Prostate gland (tissue), 2 donors: ENCODE data around the gene ARL2BP. TPM values are rescaled to one million over a fixed set of nuclear protein-coding genes. Genes with fewer than 3 reads are reported as not detected.
A peak's percentile ranks its signal among the peaks of the same experiment; 100 is the strongest.

Experiments used
- DNase-seq: peaks from one replicate; pipeline ENCODE4 v3.0.0-alpha.2; 2019; ENCODE audit warnings: low spot score
- H3K27ac ChIP-seq, 2 donors: fragments of 200-600 bp; sonication (generic); 2 replicates each; pipeline ENCODE4 v1.5.1; 2017 to 2019
- H3K27me3 ChIP-seq: fragments of 200-600 bp; sonication (generic); replicated peaks from 2 replicates; pipeline ENCODE4 v1.5.1; 2019; ENCODE audit not compliant: insufficient read depth
- H3K36me3 ChIP-seq, 2 donors: fragments of 200-600 bp; sonication (generic); 1 replicate in 1 of 2; 2 replicates in 1 of 2; pipeline versions ENCODE4 v1.5.1 to v1.8.1; 2017 to 2019
- H3K4me1 ChIP-seq: fragments of 200-600 bp; sonication (generic); replicated peaks from 2 replicates; pipeline ENCODE4 v1.5.1; 2019
- H3K4me3 ChIP-seq, 2 donors: fragments of 200-600 bp; sonication (generic); 2 replicates each; pipeline ENCODE4 v1.5.1; 2017 to 2019
- H3K9me3 ChIP-seq: fragments of 200-600 bp; sonication (generic); 2 replicates; pipeline ENCODE4 v1.5.1; 2017
- POLR2A ChIP-seq: fragments of 450-650 bp; IDR thresholded peaks from one replicate; pipeline ENCODE4 v1.6.1; 2016; ENCODE audit warnings: antibody characterized with exemption, mild to moderate bottlenecking
- POLR2AphosphoS5 ChIP-seq: sonication (generic); formaldehyde crosslinking; IDR thresholded peaks from one replicate; pipeline ENCODE4 v1.6.1; 2017; ENCODE audit warnings: antibody characterized with exemption
- WGBS: methylation state at CpG from one replicate; pipeline ENCODE4 v1.1.5; 2018; 5-methylcytosine and 5-hydroxymethylcytosine counted together
- intact Hi-C: fragments of 100-400 bp; cut with DNase I; formaldehyde crosslinking; loops from one replicate; pipeline ENCODE4 v1.14.2; 2022
- total RNA-seq, 2 donors: library from RNA; depleted of rRNA; stranded (reverse); fragments of >200 nt; gene quantifications; one replicate each; pipeline ENCODE4 v1.1.0, GENCODE V29; 2016
- TF ChIP-seq, protein P1 (sequence below), 4 experiments: fragments of 200-600 bp in 2 of 4; fragments of 450-650 bp in 2 of 4; sonication (generic) in 2 of 4; IDR thresholded peaks; 1 replicate in 3 of 4; 2 replicates in 1 of 4; pipeline ENCODE4 v1.5.1; 2016 to 2019; ENCODE audit warnings: antibody characterized with exemption in 4 of 4, mild to moderate bottlenecking in 2 of 4, moderate library complexity in 2 of 4

Gene ARL2BP
- total RNA-seq, 2 donors from 2014 or later: 62.3 to 81.4 TPM

DNA sequence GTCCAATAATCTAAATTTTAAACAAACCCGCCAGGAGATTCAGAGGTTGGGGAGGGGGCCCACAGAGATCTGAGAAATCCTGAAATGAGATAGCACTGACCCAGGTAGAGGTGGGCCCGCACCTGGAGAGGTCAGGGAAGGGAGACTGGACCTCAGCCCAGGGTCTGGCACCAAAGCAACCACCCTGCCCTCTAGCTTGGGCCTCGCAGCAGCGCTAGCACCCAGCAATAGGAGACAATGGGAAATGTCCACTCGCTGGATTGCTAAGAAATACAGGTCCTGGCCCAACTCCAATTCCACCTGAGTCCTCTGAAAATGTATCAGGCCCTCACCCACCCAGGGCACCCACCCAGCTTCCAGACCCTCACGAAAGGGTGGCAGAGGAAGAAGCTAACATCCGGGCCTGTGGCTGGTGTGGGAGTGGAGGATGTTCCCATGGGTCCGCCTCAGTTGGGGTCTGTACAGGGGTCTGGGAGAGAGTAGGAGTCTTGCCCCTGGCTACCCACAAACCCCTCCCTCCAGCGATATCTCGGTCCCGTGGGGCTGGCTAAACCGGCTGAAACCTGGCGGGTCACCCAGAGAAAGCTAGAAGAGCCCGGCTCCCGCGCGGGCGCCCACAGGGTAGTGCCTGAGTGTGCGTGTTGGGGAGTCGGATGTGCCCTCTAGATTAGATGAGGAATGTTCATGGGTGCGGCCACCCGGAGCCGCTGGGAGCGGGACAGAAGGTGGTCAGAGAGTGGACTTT lies 38.3 kb downstream of the ARL2BP start:
- no peak for DNase-seq
- intact Hi-C loops: loop anchor here (5.0 kb wide), 1 partner anchor 36 kb away; the partner anchor contains the start of gene ARL2BP
- Histone ChIP-seq H3K4me3 (peak overlapping the region; percentile 50 to 53), H3K27me3 (no peaks in the 10 kb centered on the region), H3K36me3 (no peaks in the 10 kb centered on the region), H3K4me1 (no peaks in the 10 kb centered on the region), H3K9me3 (no peaks in the 10 kb centered on the region), H3K27ac (no peak overlapping the region)
- TF ChIP-seq, protein P1, sequence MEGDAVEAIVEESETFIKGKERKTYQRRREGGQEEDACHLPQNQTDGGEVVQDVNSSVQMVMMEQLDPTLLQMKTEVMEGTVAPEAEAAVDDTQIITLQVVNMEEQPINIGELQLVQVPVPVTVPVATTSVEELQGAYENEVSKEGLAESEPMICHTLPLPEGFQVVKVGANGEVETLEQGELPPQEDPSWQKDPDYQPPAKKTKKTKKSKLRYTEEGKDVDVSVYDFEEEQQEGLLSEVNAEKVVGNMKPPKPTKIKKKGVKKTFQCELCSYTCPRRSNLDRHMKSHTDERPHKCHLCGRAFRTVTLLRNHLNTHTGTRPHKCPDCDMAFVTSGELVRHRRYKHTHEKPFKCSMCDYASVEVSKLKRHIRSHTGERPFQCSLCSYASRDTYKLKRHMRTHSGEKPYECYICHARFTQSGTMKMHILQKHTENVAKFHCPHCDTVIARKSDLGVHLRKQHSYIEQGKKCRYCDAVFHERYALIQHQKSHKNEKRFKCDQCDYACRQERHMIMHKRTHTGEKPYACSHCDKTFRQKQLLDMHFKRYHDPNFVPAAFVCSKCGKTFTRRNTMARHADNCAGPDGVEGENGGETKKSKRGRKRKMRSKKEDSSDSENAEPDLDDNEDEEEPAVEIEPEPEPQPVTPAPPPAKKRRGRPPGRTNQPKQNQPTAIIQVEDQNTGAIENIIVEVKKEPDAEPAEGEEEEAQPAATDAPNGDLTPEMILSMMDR (IDR thresholded peaks at IDR 0.05): no peak
- TF ChIP-seq POLR2A (no peak), POLR2AphosphoS5 (no peak)
- WGBS: 64% methylated on average over 24 of the region's 24 CpGs

DNA sequence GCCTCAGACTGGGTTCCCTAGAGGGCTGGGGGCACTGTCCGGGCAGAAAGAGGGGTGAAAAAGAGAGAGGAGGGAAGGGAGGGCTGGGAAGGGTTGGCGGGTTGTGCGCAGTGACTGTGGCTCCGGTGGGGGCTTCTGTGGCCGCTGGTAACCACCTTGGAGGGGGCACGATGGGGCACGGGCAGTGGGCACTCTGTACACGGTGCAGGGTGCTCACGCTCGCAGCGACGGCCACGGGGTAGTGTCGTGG lies 38.8 kb downstream of the ARL2BP start:
- WGBS: 11% methylated on average over 14 of the region's 14 CpGs
- Histone ChIP-seq H3K9me3 (no peaks in the 10 kb centered on the region), H3K36me3 (no peaks in the 10 kb centered on the region), H3K4me3 (peak overlapping the region; percentile 50 to 53), H3K27ac (no peak overlapping the region), H3K4me1 (no peaks in the 10 kb centered on the region), H3K27me3 (no peaks in the 10 kb centered on the region)
- intact Hi-C loops: loop anchor here (5.0 kb wide), 1 partner anchor 37 kb away; the partner anchor contains the start of gene ARL2BP
- DNase-seq: no peak
- TF ChIP-seq, protein P1 (IDR thresholded peaks at IDR 0.05): no peak

DNA sequence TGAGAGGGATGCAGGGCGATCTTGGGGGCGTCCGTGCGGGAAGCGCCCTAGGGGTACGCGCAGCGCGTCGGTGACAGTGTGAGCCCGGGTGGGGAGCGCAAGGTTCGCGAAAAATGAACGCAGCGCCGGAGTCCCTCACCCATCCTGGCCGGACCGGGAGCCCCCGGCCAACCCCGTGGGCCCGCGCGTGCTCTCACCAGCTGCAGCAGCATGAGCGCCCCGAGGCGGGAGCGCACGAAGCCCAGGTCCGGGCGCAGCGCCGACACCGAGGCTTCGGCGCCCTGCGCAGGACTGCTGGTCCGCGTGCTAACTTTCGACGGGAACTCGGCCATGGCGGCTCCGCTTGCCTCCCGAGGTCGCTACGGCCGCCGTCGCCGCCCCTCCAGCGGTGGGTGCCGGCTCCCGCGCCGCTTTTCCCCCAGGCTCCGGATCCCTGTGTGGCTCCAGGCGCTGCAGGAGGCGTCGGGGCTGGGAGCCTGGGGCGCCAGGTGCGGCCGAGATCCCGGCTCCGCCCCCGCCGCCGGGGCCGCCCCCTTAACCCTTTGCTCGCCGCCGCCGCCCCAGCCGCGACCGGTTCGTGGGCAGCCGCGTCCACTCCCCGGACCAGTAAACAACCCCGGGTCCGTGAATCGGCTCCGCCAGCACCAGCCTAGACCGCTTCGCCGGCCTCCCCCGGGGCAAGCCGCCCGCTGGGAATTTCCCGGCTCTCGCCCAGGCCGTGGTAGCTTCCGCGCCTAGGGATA lies 39.3 kb downstream of the ARL2BP start, which contains the start of gene PLLP:
Gene PLLP (minus strand): TSS at position 464 of the 743 bp plus-strand sequence. CDS start 132 bp downstream, at position 332.
- no peaks in the 10 kb centered on the region for H3K4me1 ChIP-seq
- H3K4me3 ChIP-seq: peak within 1 kb of the TSS; percentile 50 to 53
- intact Hi-C loops: loop anchor here (5.0 kb wide), 1 partner anchor 37 kb away; the partner anchor contains the start of gene ARL2BP
- no peaks in the 10 kb centered on the region for H3K9me3 ChIP-seq
- no peak for DNase-seq
- no peaks in the 10 kb centered on the region for H3K36me3 ChIP-seq
- no peaks in the 10 kb centered on the region for H3K27me3 ChIP-seq
- peak within 1 kb of the TSS in 1 of 2 donors; percentile 37 for H3K27ac ChIP-seq
- WGBS: 2% methylated on average over 57 of the region's 95 CpGs
- TF ChIP-seq POLR2A: peak; percentile 59
- TF ChIP-seq POLR2AphosphoS5: no peak
- TF ChIP-seq, protein P1 (IDR thresholded peaks at IDR 0.05): peak in 1 of 4 experiments; percentile 7

DNA sequence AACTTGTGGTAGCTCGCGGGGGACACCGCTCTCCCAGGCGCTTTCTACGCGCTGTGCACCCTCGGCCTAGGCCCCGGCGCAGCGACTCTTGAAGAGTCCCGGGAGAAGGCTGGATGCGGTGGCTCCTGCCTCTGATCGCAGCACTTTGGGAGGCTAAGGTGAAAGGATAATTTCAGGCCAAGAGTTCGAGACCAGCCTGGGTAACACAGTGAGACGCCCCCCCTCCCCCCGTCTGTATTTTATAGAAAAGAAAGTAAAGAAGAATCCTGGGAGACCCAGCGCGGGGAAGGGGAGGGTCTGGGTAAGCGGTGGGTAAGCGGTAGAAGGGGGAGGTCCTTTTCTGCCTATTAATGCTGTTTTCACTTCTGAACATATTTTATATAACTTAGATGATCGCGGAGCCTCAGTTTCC lies 39.9 kb downstream of the ARL2BP start:
- TF ChIP-seq POLR2A (no peak), POLR2AphosphoS5 (no peak)
- TF ChIP-seq, protein P1 (IDR thresholded peaks at IDR 0.05): no peak
- WGBS: 21% methylated on average over 19 of the region's 22 CpGs
- Histone ChIP-seq H3K4me3 (peak overlapping the region; percentile 50 to 53), H3K9me3 (no peaks in the 10 kb centered on the region), H3K4me1 (no peaks in the 10 kb centered on the region), H3K27ac (no peak overlapping the region), H3K27me3 (no peaks in the 10 kb centered on the region), H3K36me3 (no peaks in the 10 kb centered on the region)
- intact Hi-C loops: loop anchor here (5.0 kb wide), 1 partner anchor 38 kb away; the partner anchor contains the start of gene ARL2BP
- DNase-seq: no peak
